Right ventricle myocardium superior (tissue), 1 donor: ENCODE data around the gene PALLD. TPM values are rescaled to one million over a fixed set of nuclear protein-coding genes. Genes with fewer than 3 reads are reported as not detected.

Experiments used
- ATAC-seq: fragments of 200-7000 bp; cut with Tn5 transposase; one replicate; pipeline ENCODE4 v1.9.1; 2020; ENCODE audit warnings: mild to moderate bottlenecking; ENCODE audit not compliant: poor library complexity
- DNase-seq: peaks from one replicate; pipeline ENCODE4 v3.0.0-alpha.2; 2020
- intact Hi-C: fragments of 100-400 bp; cut with DNase I; formaldehyde crosslinking; loops from one replicate; pipeline ENCODE4 v1.11.2; 2022
- total RNA-seq: library from RNA; stranded (reverse); fragmentation: NEBNext Ultra II Directional; extraction: Animal tissue kit (Norgen Biotek cat#: 25700); gene quantifications from one replicate; pipeline ENCODE4 v1.2.1, GENCODE V29; 2021
- donor health status: DM: no; HTN: yes; CAD: no; lungs with severe emphysema.

The PALLD gene
- total RNA-seq, 1 donor from 2014 or later = 979 TPM

GRCh38 chr4:168852933-168853713 lies 356.3 kb downstream of the PALLD start:
- DNase-seq (no peak), ATAC-seq (no peak)
- intact Hi-C loops = no loop called here

DNA sequence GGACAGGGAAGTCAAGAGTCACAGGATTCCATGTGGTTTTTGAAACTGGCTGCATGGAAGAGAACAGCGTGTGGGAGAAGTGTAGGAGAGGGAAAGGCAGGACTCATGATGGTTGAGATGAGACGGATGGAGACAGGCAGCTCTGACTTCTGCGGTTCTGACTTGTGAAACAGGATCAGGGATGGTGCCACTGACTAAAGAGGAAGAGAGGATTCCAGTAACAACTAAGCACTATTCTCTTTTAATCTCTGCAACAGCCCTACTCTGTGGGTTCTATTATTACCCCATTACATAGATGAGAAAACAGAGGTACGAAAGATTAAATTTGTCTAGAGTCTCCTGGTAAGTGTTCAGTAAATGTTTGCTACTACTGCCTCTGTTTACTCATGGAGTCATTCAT lies 356.9 kb downstream of the PALLD start:
- intact Hi-C loops = no loop called here
- DNase-seq = no peak
- ATAC-seq = no peak

- intact Hi-C loops = no loop called here
- DNase-seq = no peak
- peak; percentile 79 for ATAC-seq
Observed at GRCh38 chr4:168854350-168854921, 357.6 kb downstream of the PALLD start.

DNA sequence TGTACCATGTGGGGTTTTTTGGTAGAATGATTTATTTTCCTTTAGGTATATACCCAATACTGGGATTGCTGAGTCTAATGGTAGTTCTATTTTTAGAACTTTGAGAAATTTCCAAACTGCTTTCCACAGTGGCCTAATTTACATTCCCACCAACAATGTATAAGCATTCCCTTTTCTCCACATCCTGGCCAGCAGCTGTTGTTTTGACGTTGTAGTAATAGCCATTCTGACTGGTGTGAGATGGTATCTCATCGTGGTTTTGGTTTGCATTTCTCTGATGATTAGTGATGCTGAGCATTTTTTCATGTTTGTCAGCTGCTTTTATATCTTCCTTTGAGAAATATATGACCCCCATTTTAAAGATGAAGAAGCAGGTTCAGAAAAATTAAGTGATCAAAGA lies 359.5 kb downstream of the PALLD start:
- DNase-seq (no peak), ATAC-seq (no peak)
- intact Hi-C loops = no loop called here

DNA sequence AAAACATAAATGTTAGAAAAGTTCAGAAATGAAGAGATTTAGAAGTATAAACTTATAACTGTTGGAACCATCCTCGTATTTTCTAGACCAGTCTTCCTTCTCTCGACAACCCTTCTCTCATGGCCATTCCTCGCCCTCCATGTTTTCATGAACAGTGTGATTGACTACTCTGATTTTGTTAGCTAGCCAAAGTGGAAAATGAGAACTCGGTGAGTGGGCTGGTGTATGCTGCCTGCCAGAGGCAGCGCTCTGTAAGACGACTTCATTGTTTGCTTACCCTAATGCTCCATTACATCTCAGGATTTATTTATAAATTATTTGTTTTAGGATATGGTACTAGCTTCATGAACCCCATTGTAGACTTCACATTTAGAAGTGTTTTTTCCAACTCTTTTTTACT lies 360.2 kb downstream of the PALLD start:
- DNase-seq (no peak), ATAC-seq (no peak)
- intact Hi-C loops = no loop called here

GRCh38 chr4:168857546-168858314 lies 360.9 kb downstream of the PALLD start:
- intact Hi-C loops = no loop called here
- ATAC-seq = no peak

GRCh38 chr4:168859100-168859499 lies 362.2 kb downstream of the PALLD start:
- intact Hi-C loops = no loop called here
- DNase-seq (no peak), ATAC-seq (no peak)

More at GRCh38 chr4:168857546-168858314, 360.9 kb downstream of the PALLD start:
- no peak for DNase-seq

DNA sequence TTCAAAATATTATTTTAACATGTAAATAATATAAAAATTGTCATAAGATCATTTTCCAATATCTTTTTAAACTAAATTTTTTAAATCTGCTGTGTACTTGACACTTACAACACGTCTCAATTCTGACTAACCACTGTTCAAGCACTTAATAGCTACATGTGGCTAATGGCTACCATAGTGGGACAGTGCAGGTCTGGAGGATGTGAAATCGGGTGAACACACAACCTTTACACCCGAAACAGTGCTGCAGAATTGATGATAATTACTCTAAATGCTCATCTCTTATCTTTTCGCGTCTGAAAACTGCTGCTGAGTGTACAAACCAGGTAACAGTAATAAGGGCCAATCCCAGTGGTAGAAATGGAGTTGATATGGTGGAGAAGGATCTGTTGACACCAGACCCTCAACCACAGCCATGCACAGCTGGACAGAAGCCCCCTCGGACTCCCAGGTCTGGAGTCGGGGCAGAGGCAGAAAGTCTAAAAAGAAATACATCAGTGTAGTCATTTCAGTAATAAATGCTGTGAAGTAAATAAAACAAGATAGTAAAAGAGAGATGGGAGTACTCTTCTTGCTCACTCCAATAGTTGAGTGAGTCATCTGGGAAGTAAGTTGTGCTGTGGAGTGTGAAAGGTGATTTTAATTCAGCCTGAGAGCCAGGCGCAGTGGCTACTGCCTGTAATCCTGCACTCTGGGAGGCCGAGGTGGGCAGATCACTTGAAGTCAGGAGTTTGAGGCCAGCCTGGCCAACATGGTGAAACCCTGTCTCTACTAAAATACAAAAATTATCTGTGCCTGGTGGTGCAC lies 363.2 kb downstream of the PALLD start:
- intact Hi-C loops = no loop called here
- ATAC-seq = no peak

DNA sequence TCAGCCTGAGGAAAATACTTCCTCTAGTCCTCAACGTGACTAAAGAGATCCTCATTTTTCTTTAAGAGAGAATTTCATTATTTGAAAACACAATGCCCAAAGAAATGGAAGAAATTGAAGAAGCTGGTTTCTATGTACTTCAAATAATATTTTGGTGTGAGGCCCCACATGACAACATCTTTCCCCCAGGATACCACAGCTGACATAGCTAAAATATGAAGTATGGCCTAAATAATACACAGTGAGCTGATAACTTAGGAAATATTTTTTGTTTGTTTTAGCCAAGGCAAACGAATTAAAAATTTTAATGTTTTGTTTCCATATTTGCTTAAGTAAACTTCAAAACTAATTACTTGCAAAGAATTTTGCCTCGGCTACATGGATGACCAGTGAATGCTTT lies 364.0 kb downstream of the PALLD start:
- intact Hi-C loops = no loop called here
- DNase-seq (no peak), ATAC-seq (no peak)

More for the DNA sequence above, 363.2 kb downstream of the PALLD start:
- no peak for DNase-seq

DNA sequence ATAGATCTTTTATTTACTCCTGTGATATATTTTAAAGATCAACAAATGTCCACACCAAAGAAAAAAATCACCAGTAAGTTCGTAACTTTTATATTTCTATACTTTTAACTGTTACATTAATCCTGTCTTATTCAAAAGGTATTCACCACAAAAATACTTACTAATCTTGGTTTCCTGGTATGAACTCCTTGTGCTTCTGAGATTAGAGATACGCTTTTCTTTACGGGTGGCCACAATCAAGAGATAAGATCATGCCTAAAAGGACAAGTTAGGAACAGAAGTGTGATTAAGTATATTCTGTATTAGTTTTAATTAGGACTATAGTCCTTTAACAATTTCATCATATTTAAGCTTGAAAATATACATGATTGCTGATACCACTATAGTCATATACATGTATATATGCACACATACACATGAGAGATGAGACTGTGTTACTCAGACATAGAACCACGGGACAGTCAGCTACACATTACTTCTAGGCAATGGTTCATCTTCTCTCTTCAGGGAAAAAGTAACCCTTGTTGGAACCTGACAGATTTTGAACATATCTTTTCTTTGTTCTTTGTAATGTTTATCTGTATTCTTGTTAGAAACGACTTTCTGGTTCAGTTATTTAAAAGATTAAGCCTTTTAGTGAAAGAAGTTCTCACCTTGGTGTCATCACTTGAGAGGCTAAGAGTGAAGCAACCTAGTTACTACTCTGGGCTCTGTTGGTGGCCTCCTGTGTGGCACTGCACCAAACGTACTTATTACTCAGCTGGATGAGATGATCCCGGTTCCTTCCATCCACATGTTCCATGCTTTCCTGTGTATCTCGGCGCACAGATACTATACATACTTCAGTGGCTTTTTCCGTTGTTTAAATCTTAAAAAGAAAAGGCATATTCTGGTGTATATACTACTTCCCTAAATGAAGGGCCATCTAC lies 367.1 kb downstream of the PALLD start:
- no peak for ATAC-seq
- intact Hi-C loops = no loop called here
- no peak for DNase-seq

- DNase-seq = no peak
- no peak for ATAC-seq
- intact Hi-C loops = no loop called here
Observed at GRCh38 chr4:168864821-168865541, 368.1 kb downstream of the PALLD start.

DNA sequence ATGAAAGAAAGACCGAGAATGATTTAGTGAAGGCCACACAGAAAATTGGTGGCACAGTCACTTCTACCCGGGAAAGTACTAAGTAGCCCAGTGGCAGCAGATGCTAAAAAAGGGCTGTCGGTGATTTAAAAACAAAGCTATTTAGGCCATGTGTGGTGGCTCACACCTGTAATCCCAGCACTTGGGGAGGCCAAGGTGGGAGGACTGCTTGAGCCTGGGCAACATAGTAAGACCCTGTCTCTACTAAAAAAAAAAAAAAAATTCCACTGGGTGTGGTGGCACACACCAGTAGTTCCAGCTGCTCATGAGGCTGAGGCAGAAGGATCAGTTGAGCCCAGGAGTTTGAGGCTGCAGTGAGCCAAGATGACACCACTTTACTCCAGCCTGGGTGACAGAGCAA lies 369.0 kb downstream of the PALLD start:
- no peak for ATAC-seq

GRCh38 chr4:168866635-168867034 lies 369.8 kb downstream of the PALLD start:
- DNase-seq (no peak), ATAC-seq (peak; percentile 3)
- intact Hi-C loops = no loop called here

More for the DNA sequence above, 369.0 kb downstream of the PALLD start:
- intact Hi-C loops = no loop called here
- DNase-seq = no peak

GRCh38 chr4:168867128-168867527 lies 370.3 kb downstream of the PALLD start:
- DNase-seq (no peak), ATAC-seq (no peak)
- intact Hi-C loops = no loop called here

GRCh38 chr4:168868044-168868781 lies 371.4 kb downstream of the PALLD start:
- DNase-seq = no peak
- intact Hi-C loops = no loop called here
- ATAC-seq = peak; percentile 11

DNA sequence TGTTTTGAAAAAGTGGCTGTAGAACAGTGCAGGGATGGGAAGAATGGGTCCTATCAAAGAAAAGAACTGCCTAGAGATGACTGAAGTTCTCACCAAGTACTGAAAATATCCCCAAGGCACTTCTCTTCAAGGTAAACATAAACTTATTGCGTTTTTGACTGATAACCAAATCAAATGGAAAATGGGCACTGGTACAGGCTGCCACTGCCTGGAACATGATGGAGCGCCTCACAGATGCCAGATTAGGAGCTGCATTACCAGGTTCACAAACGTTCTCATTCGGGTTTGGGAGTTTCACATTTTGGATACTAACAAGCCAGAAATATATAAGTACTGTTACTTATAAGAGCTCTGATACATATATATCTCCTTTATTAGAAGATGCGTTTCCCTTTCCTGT lies 371.9 kb downstream of the PALLD start:
- no peak for DNase-seq
- ATAC-seq = peak; percentile 14
- intact Hi-C loops = no loop called here

GRCh38 chr4:168870004-168870403 lies 373.2 kb downstream of the PALLD start:
- DNase-seq (no peak), ATAC-seq (no peak)
- intact Hi-C loops = no loop called here
